HepG2 (cell line): ENCODE results near the gene PLA1A. TPM values are rescaled to one million over a fixed set of nuclear protein-coding genes. Genes with fewer than 3 reads are reported as not detected.
"Not testable (repeated sequence)": the region's sequence is repeated elsewhere in the genome, so short reads cannot be mapped to it uniquely, and the experiment has no call there.

Experiments
- ATAC-seq: fragments of 200-7000 bp; cut with Tn5 transposase; 3 replicates; pipeline ENCODE4 v1.9.1; 2020; ENCODE audit warnings: mild to moderate bottlenecking, moderate library complexity
- BruUV-seq: library from RNA; stranded (reverse); fragments of 400-500 nt; replicated peaks from 2 replicates; lab custom pipeline; 2021; lab: Mats Ljungman, UMichigan
- CTCF ChIA-PET: fragments of 300-600 bp; formaldehyde crosslinking; extraction: SDS; loops from one replicate; lab custom pipeline; 2021; ENCODE audit warnings: low total read pairs, inconsistent platforms, low intra/inter-chr PET ratio; lab: Yijun Ruan, JAX
- POLR2A ChIA-PET: fragments of 350-600 bp; sonication (Branson Sonifier 250); formaldehyde crosslinking; loops from one replicate; lab custom pipeline; 2020; ENCODE audit warnings: antibody characterized with exemption, inconsistent platforms; lab: Yijun Ruan, JAX
- DNase-seq: peaks from one replicate; pipeline ENCODE4 v3.0.0-alpha.2; 2015; ENCODE audit warnings: low spot score
- FAIRE-seq: peaks from 3 replicates; lab custom pipeline; 2011; peaks lifted over from hg19 to GRCh38; lab: Jason Lieb, UNC
- H2AFZ ChIP-seq: one replicate; pipeline ENCODE4 v1.6.1; 2011; ENCODE audit warnings: low read length, inconsistent platforms
- H3K27ac ChIP-seq: fragments of 300-600 bp; 3 replicates; pipeline ENCODE4 v1.8.0; 2011; ENCODE audit warnings: mixed run types, mild to moderate bottlenecking, mixed read lengths, low read length, inconsistent platforms; ENCODE audit not compliant: insufficient read depth; ENCODE audit errors: extremely low read length
- H3K27me3 ChIP-seq, 2 experiments: fragments of 200-600 bp in 1 of 2; 2 replicates in 1 of 2; 3 replicates in 1 of 2; pipeline versions ENCODE4 v1.6.0 to v1.8.0; 2011; ENCODE audit warnings: low read length in 2 of 2, mild to moderate bottlenecking in 2 of 2, moderate library complexity in 2 of 2, inconsistent platforms in 1 of 2; ENCODE audit not compliant: insufficient read depth in 2 of 2, control insufficient read depth in 1 of 2
- H3K36me3 ChIP-seq, 2 experiments: fragments of 200-600 bp in 1 of 2; replicated peaks in 1 of 2; 2 replicates in 1 of 2; 3 replicates in 1 of 2; pipeline versions ENCODE4 v1.5.1 to v1.8.0; 2011; ENCODE audit warnings: low read length in 2 of 2, inconsistent platforms in 1 of 2; ENCODE audit not compliant: insufficient read depth in 2 of 2, control insufficient read depth in 1 of 2
- H3K4me1 ChIP-seq: 2 replicates; pipeline ENCODE4 v1.5.1; 2012; ENCODE audit warnings: low read length, inconsistent platforms; ENCODE audit not compliant: insufficient read depth
- H3K4me2 ChIP-seq: 2 replicates; pipeline ENCODE4 v1.6.0; 2011; ENCODE audit warnings: low read depth, low read length, inconsistent platforms
- H3K4me3 ChIP-seq, 3 experiments: fragments of 200-600 bp in 1 of 3; sonication (generic), shearing (Covaris generic) in 1 of 3; replicated peaks in 1 of 3; 2 replicates each; pipeline ENCODE4 v1.5.1; 2011 to 2016; ENCODE audit warnings: low read length in 3 of 3, inconsistent platforms in 2 of 3, low read depth in 2 of 3, mild to moderate bottlenecking in 2 of 3, control low read depth in 1 of 3, mixed read lengths in 1 of 3; ENCODE audit not compliant: insufficient read depth in 1 of 3
- H3K79me2 ChIP-seq: one replicate; pipeline ENCODE4 v1.6.1; 2011; ENCODE audit warnings: low read length, inconsistent platforms; ENCODE audit not compliant: insufficient read depth
- H3K9ac ChIP-seq: 2 replicates; pipeline ENCODE4 v1.6.0; 2011; ENCODE audit warnings: mild to moderate bottlenecking, low read depth, low read length, inconsistent platforms; ENCODE audit not compliant: insufficient read depth
- H3K9me3 ChIP-seq: 2 replicates; pipeline ENCODE4 v1.5.1; 2012; ENCODE audit warnings: mild to moderate bottlenecking, low read length
- H4K20me1 ChIP-seq: 2 replicates; pipeline ENCODE4 v1.6.0; 2011; ENCODE audit warnings: inconsistent platforms, mild to moderate bottlenecking, low read length, moderate library complexity; ENCODE audit not compliant: insufficient read depth
- ZSCAN29 ChIP-seq: sonication (generic); formaldehyde crosslinking; conservative IDR thresholded peaks from 2 replicates; pipeline ENCODE4 v1.4.0; 2020; ENCODE audit warnings: mild to moderate bottlenecking, missing genetic modification reagents
- WGBS: methylation state at CpG from one replicate; pipeline ENCODE4 v1.1.6; 2017; ENCODE audit warnings: low lambda C conversion rate; 5-methylcytosine and 5-hydroxymethylcytosine counted together
- in situ Hi-C: cut with HindIII; loops from 2 replicates; pipeline ENCODE4 v1.10.0; 2017; ENCODE audit warnings: low pct_unique_long_range_greater_than_20kb; ENCODE audit not compliant: extremely low pct_ligation_motif_present
- intact Hi-C: fragments of 100-400 bp; cut with micrococcal nuclease; formaldehyde crosslinking; loops from one replicate; pipeline ENCODE4 v1.10.0; 2022; ENCODE audit not compliant: unreplicated experiment
- polyA plus RNA-seq, 8 experiments: library from polyadenylated mRNA; depleted of rRNA in 3 of 8; stranded (reverse) in 7 of 8; unstranded in 1 of 8; fragments of >200 nt; fragmentation: Illumina TruSeq in 4 of 8; extraction: Trizol in 4 of 8; gene quantifications; 2 replicates each; pipeline versions ENCODE4 v1.2.1 to v1.2.3, GENCODE V29; 2011 to 2016; ENCODE audit warnings: low read depth in 4 of 8, missing spikeins in 1 of 8, mixed read lengths in 1 of 8; ENCODE audit not compliant: insufficient read depth in 1 of 8
- total RNA-seq, 5 experiments: library from RNA; depleted of rRNA; stranded (reverse); fragments of >200 nt; fragmentation: Illumina TruSeq; extraction: Trizol; gene quantifications; 2 replicates each; pipeline ENCODE4 v1.2.3, GENCODE V29; 2016; ENCODE audit warnings: low read depth in 1 of 5

Gene PLA1A
- total and polyA plus RNA-seq, 2 of the 13 experiments (the other 11 are each of a cell fraction or from before 2014, with no cell fraction given), result 0.11 to 0.18 TPM

DNA sequence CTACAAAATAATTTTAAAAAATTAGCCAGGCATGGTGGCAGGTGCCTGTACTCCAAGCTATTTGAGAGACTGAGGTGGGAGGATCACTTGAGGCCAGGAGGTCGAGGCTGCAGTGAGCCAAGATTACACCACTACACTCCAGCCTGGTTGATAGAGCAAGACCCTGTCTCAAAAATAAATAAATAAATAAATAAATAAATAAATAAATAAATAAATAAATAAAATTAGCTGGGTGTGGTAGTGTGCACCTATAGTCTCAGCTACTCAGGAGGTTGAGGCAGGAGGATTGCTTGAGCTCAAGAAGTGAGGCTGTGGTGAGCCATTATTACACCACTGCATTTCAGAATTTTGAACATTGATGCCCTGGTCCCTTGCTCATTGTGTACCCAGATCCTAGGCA lies 2.8 kb upstream of the PLA1A start:
- H3K9me3 ChIP-seq, H3K27me3 ChIP-seq, H3K79me2 ChIP-seq, H4K20me1 ChIP-seq, H3K36me3 ChIP-seq, BruUV-seq, FAIRE-seq, H3K4me3 ChIP-seq, ATAC-seq, CTCF ChIA-PET, H3K9ac ChIP-seq, DNase-seq, intact Hi-C loops, H2AFZ ChIP-seq, in situ Hi-C loops, POLR2A ChIA-PET, H3K27ac ChIP-seq: not testable (repeated sequence)
- WGBS, result 0% methylated on average over 1 of the region's 1 CpG
- Histone ChIP-seq H3K4me1 (peaks cover 21% of the 10 kb centered on the region; the same call in 1 of the 2 replicates), H3K4me2 (peak overlapping the region; percentile 72)

DNA sequence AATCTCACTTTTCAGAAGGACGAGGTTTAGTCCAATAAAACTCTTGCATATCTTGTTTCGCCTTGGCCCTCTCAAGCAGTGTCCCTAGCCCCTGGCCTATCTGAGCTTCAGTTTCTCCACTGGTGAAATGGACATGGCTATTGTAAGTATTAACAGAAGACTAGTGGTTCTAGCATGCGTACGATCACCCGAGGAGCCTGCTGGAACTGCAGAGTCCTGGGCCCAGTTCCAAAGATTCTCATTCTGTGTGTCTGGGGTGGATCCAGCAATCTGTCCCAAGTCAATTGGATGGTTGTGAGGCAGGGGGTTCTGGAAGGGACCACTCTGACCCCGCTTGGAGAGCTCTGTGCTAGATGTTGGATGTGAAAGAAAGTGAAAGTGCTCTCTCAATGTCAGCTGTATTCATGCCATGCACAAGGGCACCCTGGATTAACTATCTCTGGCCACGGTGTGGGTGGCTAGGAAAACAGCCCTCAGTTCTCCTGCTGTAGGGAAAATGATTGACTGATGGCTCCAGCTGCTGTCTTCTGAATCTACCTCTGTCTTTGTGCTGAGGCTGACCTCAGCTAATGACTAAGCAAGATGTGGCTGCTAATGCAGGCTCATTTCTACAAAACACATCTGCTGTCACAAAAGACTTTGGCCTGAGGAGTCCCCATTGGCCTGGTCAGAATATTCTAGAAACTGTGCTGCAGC lies 1.9 kb upstream of the PLA1A start:
- intact Hi-C loops (no loop called here), in situ Hi-C loops (no loop called here)
- no peaks in the 10 kb centered on the region for H3K36me3 ChIP-seq
- peak; percentile 62 for ATAC-seq
- no peak overlapping the region for H3K27ac ChIP-seq
- peak overlapping the region; percentile 72 for H3K4me2 ChIP-seq
- TF ChIP-seq ZSCAN29 (CRISPR knock-in tag), result no peak
- H3K4me3 ChIP-seq, result peak overlapping the region; percentile 42 to 59 (median 54); a peak in 5 of 6 replicates
- no peak for DNase-seq
- no peaks in the 10 kb centered on the region; a peak in 1 of 5 replicates for H3K27me3 ChIP-seq
- 34% methylated on average over 6 of the region's 7 CpGs for WGBS
- peaks cover 2% of the 10 kb centered on the region; the same call in 1 of the 2 replicates for H3K9me3 ChIP-seq
- peak overlapping the region; percentile 37 for H2AFZ ChIP-seq
- peaks cover 21% of the 10 kb centered on the region; the same call in 1 of the 2 replicates for H3K4me1 ChIP-seq
- no TSS peak for BruUV-seq
- peak overlapping the region; percentile 40 for H3K9ac ChIP-seq
- FAIRE-seq, result no peak
- no peaks in the 10 kb centered on the region for H3K79me2 ChIP-seq
- CTCF ChIA-PET, result no interaction called here
- no peaks in the 10 kb centered on the region for H4K20me1 ChIP-seq
- POLR2A ChIA-PET, result no interaction called here
